ENCODE data around the gene CCR6.
"Not testable (repeated sequence)": the region's sequence is repeated elsewhere in the genome, so short reads cannot be mapped to it uniquely, and the experiment has no call there.

Gene CCR6

DNA sequence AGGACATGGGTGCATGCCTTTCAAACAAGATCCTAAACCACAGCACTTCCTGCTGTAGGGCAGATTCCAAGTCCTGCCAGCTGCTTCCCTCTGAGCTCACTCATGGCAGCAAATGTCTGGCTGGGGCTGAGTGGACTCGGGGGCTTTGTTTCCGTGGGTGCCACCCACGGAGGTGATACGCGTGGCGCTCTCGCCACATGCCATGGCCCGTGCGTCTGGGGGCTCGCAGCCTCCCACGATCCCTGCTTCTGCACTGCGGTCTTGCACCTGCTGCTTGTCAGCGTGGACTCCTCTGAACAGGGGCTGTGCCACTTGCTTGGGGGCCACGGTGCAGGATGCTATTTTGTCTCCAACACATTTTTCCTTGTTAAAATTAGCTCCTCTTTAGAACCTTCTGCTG is 54.4 kb downstream of the CCR6 start:
- DNase-seq (ENCODE audit: low spot score): not testable (repeated sequence)

GRCh38 chr6:167178896-167179655 is 56.2 kb downstream of the CCR6 start:
- not testable (repeated sequence) for DNase-seq (ENCODE audit: low spot score)

DNA sequence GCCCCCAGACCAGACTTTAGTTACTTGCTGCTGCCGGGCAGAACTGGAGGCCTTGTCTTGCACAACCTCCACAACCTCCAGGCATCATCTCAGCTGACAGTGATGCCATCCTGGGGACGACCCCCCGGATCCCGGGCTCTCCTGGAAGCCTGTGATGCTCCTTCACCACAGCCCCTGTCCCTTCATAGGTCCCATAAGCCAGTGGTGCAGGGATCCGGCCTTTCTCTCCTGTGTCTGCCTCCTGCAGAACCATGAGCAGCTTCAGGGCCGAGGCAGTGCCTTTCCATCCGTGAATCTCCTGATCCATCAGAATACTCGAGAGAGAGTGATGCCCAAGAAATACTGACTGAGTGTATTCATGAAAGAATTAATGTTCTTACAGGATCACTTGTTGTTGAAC is 57.2 kb downstream of the CCR6 start:
- not testable (repeated sequence) for DNase-seq (ENCODE audit: low spot score)

GRCh38 chr6:167181351-167181750 is 58.5 kb downstream of the CCR6 start:
- DNase-seq (ENCODE audit: low spot score): not testable (repeated sequence)

GRCh38 chr6:167182913-167183314 is 60.0 kb downstream of the CCR6 start:
- DNase-seq (ENCODE audit: low spot score): not testable (repeated sequence)

DNA sequence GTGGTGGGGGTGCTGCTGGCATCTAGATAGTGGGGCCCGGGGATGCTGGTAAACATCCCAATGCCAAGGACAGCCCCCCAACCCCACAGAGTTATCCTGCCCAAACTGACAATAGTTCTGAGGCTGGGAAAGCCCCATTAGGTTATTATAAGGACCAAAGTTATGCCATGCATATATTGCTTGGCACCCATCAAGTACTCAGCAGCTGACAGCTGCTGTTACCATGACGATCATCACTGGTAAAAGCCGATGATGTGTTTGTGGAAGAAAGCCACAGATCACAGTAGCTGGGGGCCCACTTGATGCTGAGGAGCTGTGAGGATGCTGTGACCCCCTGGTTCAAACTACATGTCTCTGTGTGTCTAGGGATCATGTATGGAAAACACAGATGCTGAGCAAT is 62.2 kb downstream of the CCR6 start:
- DNase-seq (ENCODE audit: low spot score): not testable (repeated sequence)

- not testable (repeated sequence) for DNase-seq (ENCODE audit: low spot score)
Observed at GRCh38 chr6:167187275-167187674, 64.4 kb downstream of the CCR6 start.

Data from D341Med (cell line).